Measurements from ENCODE around the gene VEGFD. TPM values are rescaled to one million over a fixed set of nuclear protein-coding genes. Genes with fewer than 3 reads are reported as not detected.
A peak's percentile ranks its signal among the peaks of the same experiment; 100 is the strongest.

VEGFD gene
- total and polyA plus RNA-seq, 2 of the 4 experiments (the other 2 are of a cell fraction): 0.18 to 0.19 TPM

DNA sequence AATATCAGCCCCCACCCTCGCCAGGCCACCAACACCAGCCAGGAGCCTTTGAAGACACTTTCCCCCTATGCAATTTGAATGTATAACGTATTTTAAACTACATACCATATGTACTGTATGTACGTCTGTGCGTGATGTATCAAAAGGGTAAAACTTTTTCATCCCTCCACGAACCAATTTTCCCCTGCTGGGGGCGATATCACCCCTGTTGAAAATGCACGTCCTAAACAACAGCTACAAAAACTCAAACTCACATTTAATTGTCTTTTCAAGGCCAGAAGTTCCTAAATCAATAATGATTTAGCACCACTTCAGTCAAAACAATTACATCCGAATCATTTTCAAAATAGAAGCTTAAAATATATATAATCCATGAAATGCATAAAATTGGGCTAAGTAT lies 1.4 kb downstream of the VEGFD start:
- H2BK15ac ChIP-seq (ENCODE audit: low read depth, low read length): no peak overlapping the region
- H3K36me3 ChIP-seq (ENCODE audit: control insufficient read depth, insufficient read depth, low read length): no peaks in the 10 kb centered on the region
- no peak overlapping the region for H2BK120ac ChIP-seq (ENCODE audit: low read depth, low read length)
- no peak overlapping the region for H3K18ac ChIP-seq (ENCODE audit: low read depth, low read length)
- CTCF ChIA-PET: interaction anchor here (0.9 to 1.4 kb wide), 2 partner anchors 85 to 89 kb away, joined by 3 to 4 read pairs; no protein-coding TSS in a partner anchor
- no TSS peak for BruUV-seq (replicated peaks)
- H3K27ac ChIP-seq (ENCODE audit: insufficient read depth, low read length): no peak overlapping the region
- H3K9ac ChIP-seq (ENCODE audit: low read depth, low read length): no peak overlapping the region
- no peaks in the 10 kb centered on the region for H3K9me3 ChIP-seq (ENCODE audit: control insufficient read depth, insufficient read depth, low read length)
- H3K79me1 ChIP-seq (ENCODE audit: low read depth in 1 of 2, low read length in 2 of 2): no peaks in the 10 kb centered on the region
- no peak for DNase-seq
- H2BK20ac ChIP-seq (ENCODE audit: low read depth, low read length): no peak overlapping the region
- H3K27me3 ChIP-seq (ENCODE audit: control insufficient read depth, insufficient read depth, low read length): no peaks in the 10 kb centered on the region; the same call in 1 of the 2 replicates
- no peak overlapping the region for H2AFZ ChIP-seq (replicated peaks; ENCODE audit: low read length, poor library complexity)
- no peak overlapping the region for H2AK5ac ChIP-seq (ENCODE audit: low read depth, low read length)
- H2AK9ac ChIP-seq (replicated peaks; ENCODE audit: low read depth, low read length, poor library complexity): no peak overlapping the region
- no peak overlapping the region for H3K4ac ChIP-seq (ENCODE audit: low read depth, low read length)
- H3K23ac ChIP-seq (ENCODE audit: low read depth, low read length): no peak overlapping the region
- no peak overlapping the region for H3K14ac ChIP-seq (replicated peaks; ENCODE audit: low read depth, low read length)
- in situ Hi-C loops (cut with MboI; ENCODE audit: low sequenced_read_pairs) (no loop called here), dilution Hi-C loops (cut with HindIII; ENCODE audit: low sequenced_read_pairs, unreplicated experiment) (no loop called here), intact Hi-C loops (cut with micrococcal nuclease) (no loop called here)
- peaks cover 1% of the 10 kb centered on the region; the same call in 1 of the 2 replicates for H3K4me1 ChIP-seq (ENCODE audit: control insufficient read depth, insufficient read depth, low read length)
- no peak for TF ChIP-seq RFX5 (IDR thresholded peaks at IDR 0.05; ENCODE audit: low read depth, low read length)
- no peak for TF ChIP-seq SMC3 (IDR thresholded peaks at IDR 0.05; ENCODE audit: low read depth, low read length)
- TF ChIP-seq, protein P1, sequence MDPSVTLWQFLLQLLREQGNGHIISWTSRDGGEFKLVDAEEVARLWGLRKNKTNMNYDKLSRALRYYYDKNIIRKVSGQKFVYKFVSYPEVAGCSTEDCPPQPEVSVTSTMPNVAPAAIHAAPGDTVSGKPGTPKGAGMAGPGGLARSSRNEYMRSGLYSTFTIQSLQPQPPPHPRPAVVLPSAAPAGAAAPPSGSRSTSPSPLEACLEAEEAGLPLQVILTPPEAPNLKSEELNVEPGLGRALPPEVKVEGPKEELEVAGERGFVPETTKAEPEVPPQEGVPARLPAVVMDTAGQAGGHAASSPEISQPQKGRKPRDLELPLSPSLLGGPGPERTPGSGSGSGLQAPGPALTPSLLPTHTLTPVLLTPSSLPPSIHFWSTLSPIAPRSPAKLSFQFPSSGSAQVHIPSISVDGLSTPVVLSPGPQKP (IDR thresholded peaks at IDR 0.05; ENCODE audit: borderline replicate concordance, low read depth, low read length): no peak
- TF ChIP-seq, protein P2, sequence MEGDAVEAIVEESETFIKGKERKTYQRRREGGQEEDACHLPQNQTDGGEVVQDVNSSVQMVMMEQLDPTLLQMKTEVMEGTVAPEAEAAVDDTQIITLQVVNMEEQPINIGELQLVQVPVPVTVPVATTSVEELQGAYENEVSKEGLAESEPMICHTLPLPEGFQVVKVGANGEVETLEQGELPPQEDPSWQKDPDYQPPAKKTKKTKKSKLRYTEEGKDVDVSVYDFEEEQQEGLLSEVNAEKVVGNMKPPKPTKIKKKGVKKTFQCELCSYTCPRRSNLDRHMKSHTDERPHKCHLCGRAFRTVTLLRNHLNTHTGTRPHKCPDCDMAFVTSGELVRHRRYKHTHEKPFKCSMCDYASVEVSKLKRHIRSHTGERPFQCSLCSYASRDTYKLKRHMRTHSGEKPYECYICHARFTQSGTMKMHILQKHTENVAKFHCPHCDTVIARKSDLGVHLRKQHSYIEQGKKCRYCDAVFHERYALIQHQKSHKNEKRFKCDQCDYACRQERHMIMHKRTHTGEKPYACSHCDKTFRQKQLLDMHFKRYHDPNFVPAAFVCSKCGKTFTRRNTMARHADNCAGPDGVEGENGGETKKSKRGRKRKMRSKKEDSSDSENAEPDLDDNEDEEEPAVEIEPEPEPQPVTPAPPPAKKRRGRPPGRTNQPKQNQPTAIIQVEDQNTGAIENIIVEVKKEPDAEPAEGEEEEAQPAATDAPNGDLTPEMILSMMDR (conservative IDR thresholded peaks at IDR 0.05; ENCODE audit: low read depth, low read length): peak; percentile 13; the same call in 1 of the 2 replicates
- TF ChIP-seq RAD21 (IDR thresholded peaks at IDR 0.05; ENCODE audit: low read length): peak; percentile 16; the same call in 1 of the 2 replicates
- H4K8ac ChIP-seq (ENCODE audit: low read depth in 2 of 2, low read length in 2 of 2): no peak overlapping the region
- POLR2A ChIA-PET (ENCODE audit: unreplicated experiment): no interaction called here
- H2BK5ac ChIP-seq (ENCODE audit: low read depth, low read length, poor library complexity, severe bottlenecking): no peak overlapping the region
- H3K4me2 ChIP-seq (ENCODE audit: low read depth, low read length): no peak overlapping the region
- H4K20me1 ChIP-seq (ENCODE audit: insufficient read depth, low read length): no peaks in the 10 kb centered on the region
- H4K91ac ChIP-seq (ENCODE audit: insufficient read depth, low read depth, low read length): no peak overlapping the region
- H3K4me3 ChIP-seq (ENCODE audit: insufficient read depth, low read depth, low read length): no peak overlapping the region
- no CpG with 5 or more reads among the region's 8 CpGs for WGBS, 2 experiments (ENCODE audit: extremely low coverage in 2 of 2, insufficient read length in 1 of 2)
- H3K56ac ChIP-seq (ENCODE audit: extremely low read depth, insufficient read depth, low read length): no peak overlapping the region
- H3K9me1 ChIP-seq (ENCODE audit: insufficient read depth, low read length): no peaks in the 10 kb centered on the region
- no peak overlapping the region for H4K5ac ChIP-seq (ENCODE audit: low read depth, low read length)
- no peak for ATAC-seq (ENCODE audit: low read depth)

Measured in IMR-90 (cell line).